SH-SY5Y (cell line): ENCODE data around the gene CUBN.

Experiments used
- GATA2 ChIP-seq: IDR thresholded peaks from 2 replicates; pipeline ENCODE4 v1.6.1; 2011; ENCODE audit warnings: mild to moderate bottlenecking, low read depth, low read length
- GATA3 ChIP-seq: IDR thresholded peaks from 2 replicates; pipeline ENCODE4 v1.6.1; 2011; ENCODE audit warnings: low read depth, mild to moderate bottlenecking, low read length, moderate library complexity

GRCh38 chr10:16776896-16777295, 352.7 kb downstream of the CUBN start:
- TF ChIP-seq GATA3 (no peak), GATA2 (no peak)
